Fibroblast of lung (primary cell): ENCODE data around the gene TGFB1.

Source experiments
- EZH2 ChIP-seq: IDR thresholded peaks from 2 replicates; pipeline ENCODE4 v1.5.1; 2012; ENCODE audit warnings: low read length, control low read depth, mild to moderate bottlenecking; ENCODE audit errors: missing control alignments
- TF ChIP-seq, protein P1 (sequence below), 2 donors: IDR thresholded peaks in 1 of 2; conservative IDR thresholded peaks in 1 of 2; 1 replicate in 1 of 2; 2 replicates in 1 of 2; pipeline ENCODE4 v1.5.1; 2011 to 2012; ENCODE audit warnings: low read length in 2 of 2, control low read depth in 1 of 2, inconsistent platforms in 1 of 2, low read depth in 1 of 2, mild to moderate bottlenecking in 1 of 2

GRCh38 chr19:41402010-41402409, 48.3 kb upstream of the TGFB1 start:
- TF ChIP-seq EZH2: no peak
- TF ChIP-seq, protein P1, sequence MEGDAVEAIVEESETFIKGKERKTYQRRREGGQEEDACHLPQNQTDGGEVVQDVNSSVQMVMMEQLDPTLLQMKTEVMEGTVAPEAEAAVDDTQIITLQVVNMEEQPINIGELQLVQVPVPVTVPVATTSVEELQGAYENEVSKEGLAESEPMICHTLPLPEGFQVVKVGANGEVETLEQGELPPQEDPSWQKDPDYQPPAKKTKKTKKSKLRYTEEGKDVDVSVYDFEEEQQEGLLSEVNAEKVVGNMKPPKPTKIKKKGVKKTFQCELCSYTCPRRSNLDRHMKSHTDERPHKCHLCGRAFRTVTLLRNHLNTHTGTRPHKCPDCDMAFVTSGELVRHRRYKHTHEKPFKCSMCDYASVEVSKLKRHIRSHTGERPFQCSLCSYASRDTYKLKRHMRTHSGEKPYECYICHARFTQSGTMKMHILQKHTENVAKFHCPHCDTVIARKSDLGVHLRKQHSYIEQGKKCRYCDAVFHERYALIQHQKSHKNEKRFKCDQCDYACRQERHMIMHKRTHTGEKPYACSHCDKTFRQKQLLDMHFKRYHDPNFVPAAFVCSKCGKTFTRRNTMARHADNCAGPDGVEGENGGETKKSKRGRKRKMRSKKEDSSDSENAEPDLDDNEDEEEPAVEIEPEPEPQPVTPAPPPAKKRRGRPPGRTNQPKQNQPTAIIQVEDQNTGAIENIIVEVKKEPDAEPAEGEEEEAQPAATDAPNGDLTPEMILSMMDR (conservative IDR thresholded peaks at IDR 0.05 in 1 of 2, IDR thresholded peaks at IDR 0.05 in 1 of 2; ENCODE audit: low read depth in 1 of 2, low read length in 2 of 2): no peak
